AG09319 (cell line): Measurements from ENCODE around the gene WFDC2.
"Not testable (repeated sequence)": the region's sequence is repeated elsewhere in the genome, so short reads cannot be mapped to it uniquely, and the experiment has no call there.

Experiments
- DNase-seq: peaks from one replicate; pipeline ENCODE4 v3.0.0-alpha.2; 2010; ENCODE audit warnings: low read depth; ENCODE audit errors: extremely low read depth
- CTCF ChIP-seq: IDR thresholded peaks from 2 replicates; pipeline ENCODE4 v1.5.1; 2011; ENCODE audit warnings: low read depth, mild to moderate bottlenecking, inconsistent platforms, low read length, moderate library complexity

Gene WFDC2

GRCh38 chr20:45467172-45467571 lies 2.4 kb upstream of the WFDC2 start:
- TF ChIP-seq CTCF: no peak
- DNase-seq: no peak

GRCh38 chr20:45467861-45468260 lies 1.7 kb upstream of the WFDC2 start:
- TF ChIP-seq CTCF: no peak
- no peak for DNase-seq

- TF ChIP-seq CTCF: no peak
- DNase-seq: no peak
Observed at GRCh38 chr20:45470262-45470931, 844 bp downstream of the WFDC2 start.

- no peak for DNase-seq
- no peak; the same call in 1 of the 2 replicates for TF ChIP-seq CTCF
Observed at GRCh38 chr20:45470937-45471336, 1.4 kb downstream of the WFDC2 start.

GRCh38 chr20:45472286-45472685 lies 2.7 kb downstream of the WFDC2 start:
- DNase-seq: not testable (repeated sequence)

GRCh38 chr20:45477530-45478148 lies 8.1 kb downstream of the WFDC2 start:
- not testable (repeated sequence) for DNase-seq

GRCh38 chr20:45479822-45480221 lies 10.3 kb downstream of the WFDC2 start:
- TF ChIP-seq CTCF: no peak
- DNase-seq: no peak

- TF ChIP-seq CTCF: no peak
- no peak for DNase-seq
Observed at GRCh38 chr20:45484676-45485075, 15.1 kb downstream of the WFDC2 start.
